Endothelial cell of umbilical vein (primary cell): ENCODE data around the gene KBTBD3. TPM values are rescaled to one million over a fixed set of nuclear protein-coding genes. Genes with fewer than 3 reads are reported as not detected.

ENCODE experiments used
- BruUV-seq: library from RNA; stranded (reverse); fragments of 400-500 nt; replicated peaks from 2 replicates; lab custom pipeline; 2021; lab: Mats Ljungman, UMichigan
- CTCF ChIA-PET: fragments of 300-600, 350-600 bp; sonication (Branson Sonifier 250); formaldehyde crosslinking; loops from one replicate; lab custom pipeline; 2021; ENCODE audit warnings: antibody characterized with exemption, inconsistent platforms; lab: Charles Lee
- POLR2A ChIA-PET: fragments of 300-600, 350-600 bp; sonication (Branson Sonifier 250); formaldehyde crosslinking; loops from one replicate; lab custom pipeline; 2021; ENCODE audit warnings: antibody characterized with exemption, inconsistent platforms; lab: Charles Lee
- DNase-seq: peaks from one replicate; pipeline ENCODE4 v3.0.0-alpha.2; 2011; ENCODE audit warnings: low read depth, low spot score
- FAIRE-seq: peaks from 2 replicates; lab custom pipeline; 2011; peaks lifted over from hg19 to GRCh38; lab: Jason Lieb, UNC
- H2AFZ ChIP-seq: 2 replicates; pipeline ENCODE4 v1.6.0; 2012; ENCODE audit warnings: low read depth, low read length, control low read depth, inconsistent platforms
- H3K27ac ChIP-seq: 2 replicates; pipeline ENCODE4 v1.5.1; 2011; ENCODE audit warnings: low read depth, mild to moderate bottlenecking, control low read depth, low read length, moderate library complexity; ENCODE audit not compliant: insufficient read depth
- H3K27me3 ChIP-seq, 2 experiments: 2 replicates each; pipeline versions ENCODE4 v1.6.0 to v1.6.1; 2011; ENCODE audit warnings: low read length in 2 of 2, mixed read lengths in 1 of 2; ENCODE audit not compliant: control insufficient read depth in 2 of 2, insufficient read depth in 2 of 2
- H3K36me3 ChIP-seq, 2 experiments: 2 replicates in 1 of 2; 3 replicates in 1 of 2; pipeline ENCODE4 v1.5.1; 2011; ENCODE audit warnings: low read length in 2 of 2, mild to moderate bottlenecking in 1 of 2, moderate library complexity in 1 of 2; ENCODE audit not compliant: control insufficient read depth in 2 of 2, insufficient read depth in 2 of 2; ENCODE audit errors: extremely low read depth in 1 of 2
- H3K4me1 ChIP-seq: 3 replicates; pipeline ENCODE4 v1.5.1; 2011; ENCODE audit warnings: mild to moderate bottlenecking, low read length; ENCODE audit not compliant: control insufficient read depth, insufficient read depth; ENCODE audit errors: extremely low read depth
- H3K4me2 ChIP-seq: 2 replicates; pipeline ENCODE4 v1.6.1; 2011; ENCODE audit warnings: low read length, control low read depth, mixed read lengths; ENCODE audit not compliant: insufficient read depth
- H3K4me3 ChIP-seq, 3 experiments: fragments of 200-600 bp in 1 of 3; sonication (generic), shearing (Covaris generic) in 1 of 3; replicated peaks in 1 of 3; 2 replicates each; pipeline ENCODE4 v1.5.1; 2011 to 2016; ENCODE audit warnings: control low read depth in 3 of 3, low read length in 3 of 3, mild to moderate bottlenecking in 2 of 3, inconsistent platforms in 1 of 3, low read depth in 1 of 3, moderate library complexity in 1 of 3; ENCODE audit not compliant: insufficient read depth in 1 of 3
- H3K79me2 ChIP-seq: 2 replicates; pipeline ENCODE4 v1.6.0; 2012; ENCODE audit warnings: low read length, inconsistent platforms; ENCODE audit not compliant: control insufficient read depth, insufficient read depth
- H3K9ac ChIP-seq: replicated peaks from 2 replicates; pipeline ENCODE3; 2011; ENCODE audit warnings: low read length, control low read depth; ENCODE audit not compliant: insufficient read depth; ENCODE audit errors: extremely low read depth
- H3K9me1 ChIP-seq: replicated peaks from 3 replicates; pipeline ENCODE4 v1.6.0; 2011; ENCODE audit warnings: mild to moderate bottlenecking, low read length; ENCODE audit not compliant: control insufficient read depth, insufficient read depth; ENCODE audit errors: extremely low read depth
- H3K9me3 ChIP-seq: replicated peaks from 2 replicates; pipeline ENCODE4 v1.5.1; 2012; ENCODE audit warnings: low read length, inconsistent platforms; ENCODE audit not compliant: control insufficient read depth, insufficient read depth
- H4K20me1 ChIP-seq: replicated peaks from 2 replicates; pipeline ENCODE3; 2011; ENCODE audit warnings: mild to moderate bottlenecking, low read length; ENCODE audit not compliant: control insufficient read depth, insufficient read depth; ENCODE audit errors: extremely low read depth
- CTCF ChIP-seq, 2 donors: IDR thresholded peaks; 1 replicate in 1 of 2; 2 replicates in 1 of 2; pipeline ENCODE4 v1.5.1; 2011; ENCODE audit warnings: low read length in 2 of 2, mild to moderate bottlenecking in 2 of 2, moderate library complexity in 2 of 2, control low read depth in 1 of 2, inconsistent platforms in 1 of 2, low read depth in 1 of 2; ENCODE audit not compliant: insufficient read depth in 1 of 2; ENCODE audit errors: extremely low read depth in 1 of 2
- EZH2 ChIP-seq: IDR thresholded peaks from 2 replicates; pipeline ENCODE4 v1.6.1; 2012; ENCODE audit warnings: borderline replicate concordance, low read depth, mild to moderate bottlenecking, moderate library complexity, low read length, inconsistent platforms; ENCODE audit not compliant: severe bottlenecking
- FOS ChIP-seq: IDR thresholded peaks from 2 replicates; pipeline ENCODE4 v1.6.1; 2011; ENCODE audit warnings: mild to moderate bottlenecking, low read length, moderate library complexity, borderline replicate concordance; ENCODE audit not compliant: insufficient read depth
- GATA2 ChIP-seq: IDR thresholded peaks from 2 replicates; pipeline ENCODE4 v1.7.0; 2011; ENCODE audit warnings: low read depth, mild to moderate bottlenecking, moderate library complexity, mixed read lengths, low read length; ENCODE audit not compliant: insufficient read length, insufficient read depth
- JUN ChIP-seq: IDR thresholded peaks from 2 replicates; pipeline ENCODE4 v1.6.1; 2011; ENCODE audit warnings: borderline replicate concordance, low read depth; ENCODE audit not compliant: insufficient read length, insufficient read depth
- POLR2A ChIP-seq: IDR thresholded peaks from 2 replicates; pipeline ENCODE4 v1.6.1; 2012; ENCODE audit warnings: low read depth, mild to moderate bottlenecking, control low read depth, low read length
- POLR2AphosphoS5 ChIP-seq: IDR thresholded peaks from 2 replicates; pipeline ENCODE4 v1.6.1; 2012; ENCODE audit warnings: low read depth, mild to moderate bottlenecking, control low read depth, low read length, moderate library complexity; ENCODE audit not compliant: insufficient read depth
- dilution Hi-C: fragments of 300-500 bp; cut with MboI; formaldehyde crosslinking; loops from one replicate; pipeline ENCODE4 v1.15.0; 2019; ENCODE audit warnings: low sequenced_read_pairs; ENCODE audit not compliant: extremely low pct_ligation_motif_present
- intact Hi-C: fragments of 100-400 bp; cut with micrococcal nuclease; formaldehyde crosslinking; loops from one replicate; pipeline ENCODE4 v1.10.0; 2022
- polyA plus RNA-seq, 4 experiments: library from polyadenylated mRNA; depleted of rRNA in 3 of 4; stranded (reverse) in 3 of 4; unstranded in 1 of 4; fragments of >200 nt; gene quantifications; 2 replicates each; pipeline versions ENCODE4 v1.2.1 to v1.2.3, GENCODE V29; 2011 to 2012; ENCODE audit warnings: missing spikeins in 1 of 4
- total RNA-seq: library from RNA; stranded (reverse); gene quantifications from 2 replicates; pipeline ENCODE4 v1.2.3, GENCODE V29; 2021

KBTBD3 gene
- total and polyA plus RNA-seq, 2 donors (not counting 3 experiments of a cell fraction or from before 2014, with no cell fraction given) = 0.76 to 2.4 TPM

- Histone ChIP-seq H3K4me2 (no peak overlapping the region), H3K9me3 (no peaks in the 10 kb centered on the region), H3K9ac (no peak overlapping the region), H3K27ac (no peak overlapping the region), H3K36me3 (peaks cover 5 to 11% of the 10 kb centered on the region in 2 experiments), H3K27me3 (no peaks in the 10 kb centered on the region), H2AFZ (no peak overlapping the region), H3K4me1 (no peaks in the 10 kb centered on the region), H4K20me1 (peaks cover 3% of the 10 kb centered on the region), H3K9me1 (no peaks in the 10 kb centered on the region), H3K79me2 (peaks cover 64% of the 10 kb centered on the region), H3K4me3 (no peak overlapping the region)
- CTCF ChIA-PET = interaction anchor here (1.2 to 2.7 kb wide), 8 partner anchors 8 to 932 kb away, joined by 3 to 30 read pairs (median 6); partner anchors contain the start of genes AASDHPPT and KBTBD3
- TF ChIP-seq GATA2 (no peak), EZH2 (no peak)
- no TSS peak for BruUV-seq
- no peak for FAIRE-seq
- POLR2A ChIA-PET = interaction anchor here (1.5 kb wide), 1 partner anchor 73 kb away, joined by 3 read pairs; no protein-coding TSS in a partner anchor
- dilution Hi-C loops = no loop called here
- DNase-seq = no peak
- intact Hi-C loops = loop anchor here (1.0 to 10.0 kb wide), 3 partner anchors 9 to 1459 kb away; partner anchors contain the start of genes AASDHPPT, GUCY1A2 and KBTBD3
Observed at GRCh38 chr11:106086135-106086534, 9.0 kb upstream of the KBTBD3 start.

GRCh38 chr11:106082096-106082495 is 4.9 kb upstream of the KBTBD3 start:
- CTCF ChIA-PET = no interaction called here
- no peak for TF ChIP-seq CTCF (IDR thresholded peaks at IDR 0.05; ENCODE audit: extremely low read depth in 1 of 2, insufficient read depth in 1 of 2, low read depth in 1 of 2, low read length in 2 of 2)
- no peak for TF ChIP-seq GATA2
- no peak for TF ChIP-seq JUN
- TF ChIP-seq FOS = no peak
- no peak for TF ChIP-seq POLR2A
- no peak for TF ChIP-seq POLR2AphosphoS5
- no peak for DNase-seq
- Histone ChIP-seq H3K27ac (no peak overlapping the region), H3K9me3 (no peaks in the 10 kb centered on the region), H3K4me1 (peaks cover 11% of the 10 kb centered on the region), H3K4me3 (no peak overlapping the region), H2AFZ (no peak overlapping the region), H4K20me1 (no peaks in the 10 kb centered on the region), H3K27me3 (no peaks in the 10 kb centered on the region), H3K36me3 (peaks cover 5 to 11% of the 10 kb centered on the region in 2 experiments), H3K4me2 (no peak overlapping the region), H3K9ac (no peak overlapping the region), H3K9me1 (no peaks in the 10 kb centered on the region), H3K79me2 (peaks cover 66% of the 10 kb centered on the region)
- no TSS peak for BruUV-seq
- dilution Hi-C loops = no loop called here
- intact Hi-C loops = loop anchor here (10.0 kb wide), 1 partner anchor 1463 kb away; no protein-coding TSS in a partner anchor
- FAIRE-seq = no peak
- POLR2A ChIA-PET = no interaction called here
